SU-DHL-6 (cell line): ENCODE measurements around the gene OR2T27.

Experiments used
- H2AFZ ChIP-seq: fragments of 200-600 bp; sonication (generic); 2 replicates; pipeline ENCODE4 v1.6.1; 2014; ENCODE audit warnings: low read depth, mild to moderate bottlenecking, moderate library complexity, mixed read lengths, antibody characterized with exemption, low read length; ENCODE audit not compliant: severe bottlenecking
- H3F3A ChIP-seq: fragments of 200-600 bp; shearing (Covaris generic); 2 replicates; pipeline ENCODE4 v1.6.0; 2016; ENCODE audit warnings: antibody characterized with exemption, mild to moderate bottlenecking; ENCODE audit not compliant: insufficient read depth
- H3K27ac ChIP-seq: fragments of 200-600 bp; sonication (generic); 2 replicates; pipeline ENCODE4 v1.5.1; 2016; ENCODE audit warnings: low read depth, mild to moderate bottlenecking, low read length, moderate library complexity, mixed read lengths
- H3K27me3 ChIP-seq: fragments of 200-600 bp; sonication (generic), shearing (Covaris generic); 2 replicates; pipeline ENCODE4 v1.6.0; 2014; ENCODE audit warnings: mild to moderate bottlenecking, low read length
- H3K36me3 ChIP-seq: fragments of 200-600 bp; sonication (generic); 2 replicates; pipeline ENCODE4 v1.6.1; 2014; ENCODE audit warnings: mild to moderate bottlenecking, low read length, mixed read lengths
- H3K4me2 ChIP-seq: fragments of 300-600, 200-600 bp; shearing (Covaris generic), sonication (generic); 2 replicates; pipeline ENCODE4 v1.6.0; 2014; ENCODE audit warnings: low read length, low read depth, mild to moderate bottlenecking; ENCODE audit not compliant: poor library complexity, severe bottlenecking
- H3K4me3 ChIP-seq: fragments of 200-600 bp; sonication (generic); 2 replicates; pipeline ENCODE4 v1.5.1; 2014; ENCODE audit warnings: antibody characterized with exemption, low read length, mild to moderate bottlenecking, mixed read lengths; ENCODE audit not compliant: insufficient read depth, poor library complexity, severe bottlenecking
- H3K79me2 ChIP-seq: fragments of 200-600 bp; sonication (generic); 2 replicates; pipeline ENCODE4 v1.6.1; 2014; ENCODE audit warnings: mild to moderate bottlenecking, low read length, moderate library complexity; ENCODE audit not compliant: insufficient read depth
- H3K9ac ChIP-seq: fragments of 200-600 bp; sonication (generic); 2 replicates; pipeline ENCODE4 v1.7.0; 2014; ENCODE audit warnings: mild to moderate bottlenecking, low read length
- H3K9me2 ChIP-seq: fragments of 200-600 bp; sonication (generic); replicated peaks from 2 replicates; pipeline ENCODE4 v1.6.1; 2014; ENCODE audit warnings: low read length; ENCODE audit not compliant: insufficient read depth
- H3K9me3 ChIP-seq: fragments of 200-600 bp; sonication (generic); 2 replicates; pipeline ENCODE4 v1.6.1; 2014; ENCODE audit warnings: low read length, mixed read lengths; ENCODE audit not compliant: insufficient read depth
- H4K20me1 ChIP-seq: fragments of 200-600 bp; sonication (generic); 2 replicates; pipeline ENCODE4 v1.6.1; 2014; ENCODE audit warnings: low read depth, mild to moderate bottlenecking, antibody characterized with exemption, low read length, moderate library complexity, mixed read lengths
- EZH2phosphoT487 ChIP-seq: fragments of 200-600 bp; sonication (generic), shearing (Covaris generic); conservative IDR thresholded peaks from 2 replicates; pipeline ENCODE4 v1.6.1; 2018; ENCODE audit warnings: mild to moderate bottlenecking, antibody characterized with exemption, low read length, moderate library complexity, mixed read lengths
- TF ChIP-seq, protein P1 (sequence below): fragments of 200-600 bp; sonication (generic); IDR thresholded peaks from one replicate; pipeline ENCODE4 v1.5.1; 2017; ENCODE audit warnings: antibody characterized with exemption, mild to moderate bottlenecking, low read length, moderate library complexity; ENCODE audit not compliant: insufficient read depth, poor library complexity, severe bottlenecking

The OR2T27 gene

DNA sequence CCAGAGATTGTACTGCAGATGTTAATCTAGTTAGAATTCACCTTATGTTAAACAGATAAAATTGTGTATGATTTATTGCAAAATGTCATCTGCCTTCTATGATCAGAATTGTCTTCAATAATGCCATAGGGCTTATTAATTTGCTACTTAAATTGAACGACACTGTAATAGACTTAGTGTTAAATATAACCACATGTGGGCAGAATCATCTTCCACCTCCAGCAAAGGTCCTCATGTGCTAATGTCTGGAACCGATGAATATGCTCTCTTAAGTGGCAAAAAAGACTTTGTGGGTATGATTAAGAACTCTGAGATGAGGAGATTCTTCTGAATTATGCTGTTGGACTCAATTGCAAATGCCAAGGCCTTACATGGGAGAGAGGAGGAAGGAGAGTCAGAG is 24.8 kb downstream of the OR2T27 start:
- H3K4me3 ChIP-seq, result no peak overlapping the region
- H3K27me3 ChIP-seq, result no peaks in the 10 kb centered on the region
- no peak overlapping the region for H3K4me2 ChIP-seq
- H3K79me2 ChIP-seq, result no peaks in the 10 kb centered on the region
- TF ChIP-seq, protein P1, sequence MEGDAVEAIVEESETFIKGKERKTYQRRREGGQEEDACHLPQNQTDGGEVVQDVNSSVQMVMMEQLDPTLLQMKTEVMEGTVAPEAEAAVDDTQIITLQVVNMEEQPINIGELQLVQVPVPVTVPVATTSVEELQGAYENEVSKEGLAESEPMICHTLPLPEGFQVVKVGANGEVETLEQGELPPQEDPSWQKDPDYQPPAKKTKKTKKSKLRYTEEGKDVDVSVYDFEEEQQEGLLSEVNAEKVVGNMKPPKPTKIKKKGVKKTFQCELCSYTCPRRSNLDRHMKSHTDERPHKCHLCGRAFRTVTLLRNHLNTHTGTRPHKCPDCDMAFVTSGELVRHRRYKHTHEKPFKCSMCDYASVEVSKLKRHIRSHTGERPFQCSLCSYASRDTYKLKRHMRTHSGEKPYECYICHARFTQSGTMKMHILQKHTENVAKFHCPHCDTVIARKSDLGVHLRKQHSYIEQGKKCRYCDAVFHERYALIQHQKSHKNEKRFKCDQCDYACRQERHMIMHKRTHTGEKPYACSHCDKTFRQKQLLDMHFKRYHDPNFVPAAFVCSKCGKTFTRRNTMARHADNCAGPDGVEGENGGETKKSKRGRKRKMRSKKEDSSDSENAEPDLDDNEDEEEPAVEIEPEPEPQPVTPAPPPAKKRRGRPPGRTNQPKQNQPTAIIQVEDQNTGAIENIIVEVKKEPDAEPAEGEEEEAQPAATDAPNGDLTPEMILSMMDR, result no peak
- TF ChIP-seq EZH2phosphoT487, result no peak
- no peak overlapping the region for H3K27ac ChIP-seq
- H3K9me2 ChIP-seq, result no peaks in the 10 kb centered on the region
- no peaks in the 10 kb centered on the region for H3F3A ChIP-seq
- H4K20me1 ChIP-seq, result no peaks in the 10 kb centered on the region
- H2AFZ ChIP-seq, result no peak overlapping the region
- H3K9ac ChIP-seq, result no peak overlapping the region
- no peaks in the 10 kb centered on the region for H3K36me3 ChIP-seq
- H3K9me3 ChIP-seq, result no peaks in the 10 kb centered on the region

DNA sequence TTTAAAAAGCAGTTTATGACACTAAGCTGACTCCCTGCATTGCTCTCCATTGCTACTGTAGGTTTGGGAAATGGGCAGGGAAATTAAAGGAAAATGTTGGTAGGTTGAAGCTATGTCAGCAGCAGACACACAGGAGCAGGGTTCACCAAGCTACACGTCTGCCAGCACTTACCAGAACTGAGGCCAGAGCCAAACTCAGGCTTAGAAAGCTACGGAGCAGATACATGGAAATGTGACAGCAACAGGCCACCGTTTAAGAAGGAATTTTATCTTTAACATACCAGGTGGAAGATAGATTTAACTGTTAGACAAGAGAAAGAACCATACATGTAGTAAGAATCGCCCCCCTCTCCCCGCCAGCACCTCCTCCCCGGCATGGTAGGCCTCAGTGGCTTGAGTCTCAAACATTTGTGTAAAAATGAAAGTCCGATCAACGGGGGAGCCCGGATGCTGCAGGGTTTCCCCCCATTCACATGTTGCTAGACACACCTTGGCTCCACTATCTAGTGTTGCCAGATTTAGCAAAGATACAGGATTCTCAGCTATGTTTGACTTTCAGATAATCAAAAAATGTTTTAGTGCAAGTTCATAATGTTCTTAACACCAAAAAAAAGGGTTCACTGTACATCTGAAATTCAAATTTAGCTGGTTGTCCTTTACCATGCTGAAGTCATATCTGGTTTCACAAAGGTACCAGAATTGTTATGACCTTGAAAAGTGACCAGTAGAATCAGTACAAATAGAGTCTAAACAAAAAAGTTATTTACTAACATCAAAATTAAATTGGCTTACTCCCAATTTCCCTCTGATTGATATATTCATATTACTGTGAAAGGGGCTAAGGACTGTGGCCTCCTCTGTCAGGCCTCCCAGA is 27.1 kb downstream of the OR2T27 start:
- Histone ChIP-seq H3K9me3 (no peaks in the 10 kb centered on the region), H3K9me2 (no peaks in the 10 kb centered on the region), H2AFZ (no peak overlapping the region), H3K4me2 (no peak overlapping the region), H4K20me1 (no peaks in the 10 kb centered on the region), H3F3A (no peaks in the 10 kb centered on the region), H3K27me3 (no peaks in the 10 kb centered on the region), H3K36me3 (no peaks in the 10 kb centered on the region), H3K79me2 (no peaks in the 10 kb centered on the region), H3K4me3 (no peak overlapping the region), H3K27ac (no peak overlapping the region), H3K9ac (no peak overlapping the region)
- TF ChIP-seq EZH2phosphoT487, result no peak
- TF ChIP-seq, protein P1, result no peak

DNA sequence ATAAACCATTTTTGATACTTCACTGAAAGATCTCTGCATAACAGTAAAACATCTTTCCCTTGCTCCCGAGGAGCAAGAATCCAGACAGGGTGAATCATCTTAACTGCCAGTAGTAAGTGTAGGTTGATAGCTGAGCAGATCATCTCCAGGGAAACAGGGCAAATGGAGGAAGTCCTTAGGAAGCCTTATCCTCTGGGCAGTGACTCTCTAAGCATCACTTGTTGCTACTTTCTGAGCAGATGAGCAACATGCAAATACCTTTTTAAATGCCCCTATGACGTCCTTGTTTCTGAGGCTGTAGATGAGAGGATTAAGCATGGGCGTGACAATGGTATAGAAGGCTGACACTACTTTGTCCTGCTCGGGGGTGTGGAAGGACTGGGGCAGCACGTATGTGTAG is 29.4 kb downstream of the OR2T27 start:
- Histone ChIP-seq H3K27ac (no peak overlapping the region), H3K27me3 (no peaks in the 10 kb centered on the region), H3K79me2 (no peaks in the 10 kb centered on the region), H3K9ac (no peak overlapping the region), H3K9me2 (no peaks in the 10 kb centered on the region), H2AFZ (no peak overlapping the region), H3K36me3 (no peaks in the 10 kb centered on the region), H3F3A (no peaks in the 10 kb centered on the region), H3K9me3 (no peaks in the 10 kb centered on the region), H4K20me1 (no peaks in the 10 kb centered on the region), H3K4me2 (no peak overlapping the region), H3K4me3 (no peak overlapping the region)
- no peak for TF ChIP-seq EZH2phosphoT487
- TF ChIP-seq, protein P1, result no peak
